HG03064 (cell line): ENCODE measurements around the gene HNRNPA0.
"Not testable (repeated sequence)": the region's sequence is repeated elsewhere in the genome, so short reads cannot be mapped to it uniquely, and the experiment has no call there.

Source experiments
- ATAC-seq: cut with Tn5 transposase; IDR thresholded peaks from one replicate; pipeline ENCODE4 v1.9.1; 2021; ENCODE audit warnings: low read depth; ENCODE audit not compliant: unreplicated experiment

HNRNPA0 gene

DNA sequence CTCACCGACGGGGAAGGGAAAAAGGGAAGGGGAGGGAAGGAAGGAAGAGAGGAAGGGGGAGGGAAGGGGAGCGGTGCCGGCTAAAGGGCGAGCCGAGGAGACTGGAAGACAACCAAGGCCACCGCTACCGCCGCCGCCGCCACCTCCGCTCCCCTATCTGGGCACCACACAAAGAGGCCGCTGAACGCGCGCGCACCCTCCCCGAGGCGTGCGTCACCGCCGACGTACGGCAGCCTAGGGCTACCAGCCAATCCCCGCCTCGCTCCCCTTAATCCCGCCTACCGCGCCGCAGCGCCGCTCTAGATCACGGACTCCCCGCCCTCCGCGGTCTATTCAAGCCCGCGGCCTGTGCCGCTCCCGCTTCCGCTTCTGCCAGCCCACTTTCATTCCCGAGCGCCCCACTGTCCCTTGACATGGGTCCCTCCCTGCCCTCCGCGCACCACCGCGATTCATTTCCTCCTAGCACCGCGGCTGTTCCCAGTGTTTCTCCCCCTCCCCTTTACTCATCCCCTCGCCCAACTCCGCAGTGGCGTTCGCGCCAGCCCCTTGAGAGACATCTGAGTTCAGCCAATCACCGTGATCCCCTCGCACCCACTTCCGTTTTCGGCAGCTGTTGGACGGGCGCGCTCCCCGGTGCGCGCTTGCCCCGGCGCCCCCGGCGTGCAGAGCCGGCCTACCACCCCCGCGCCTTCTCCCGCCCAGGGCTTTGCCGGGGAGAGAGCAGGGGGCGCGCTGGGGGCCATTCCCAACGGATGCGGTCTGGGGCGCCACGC is at the start of gene HNRNPA0:
Gene HNRNPA0, minus strand, starts transcription at position 176 of the 773 bp plus-strand sequence. CDS start 297 bp downstream, outside the sequence.
- ATAC-seq = peak; percentile 83

DNA sequence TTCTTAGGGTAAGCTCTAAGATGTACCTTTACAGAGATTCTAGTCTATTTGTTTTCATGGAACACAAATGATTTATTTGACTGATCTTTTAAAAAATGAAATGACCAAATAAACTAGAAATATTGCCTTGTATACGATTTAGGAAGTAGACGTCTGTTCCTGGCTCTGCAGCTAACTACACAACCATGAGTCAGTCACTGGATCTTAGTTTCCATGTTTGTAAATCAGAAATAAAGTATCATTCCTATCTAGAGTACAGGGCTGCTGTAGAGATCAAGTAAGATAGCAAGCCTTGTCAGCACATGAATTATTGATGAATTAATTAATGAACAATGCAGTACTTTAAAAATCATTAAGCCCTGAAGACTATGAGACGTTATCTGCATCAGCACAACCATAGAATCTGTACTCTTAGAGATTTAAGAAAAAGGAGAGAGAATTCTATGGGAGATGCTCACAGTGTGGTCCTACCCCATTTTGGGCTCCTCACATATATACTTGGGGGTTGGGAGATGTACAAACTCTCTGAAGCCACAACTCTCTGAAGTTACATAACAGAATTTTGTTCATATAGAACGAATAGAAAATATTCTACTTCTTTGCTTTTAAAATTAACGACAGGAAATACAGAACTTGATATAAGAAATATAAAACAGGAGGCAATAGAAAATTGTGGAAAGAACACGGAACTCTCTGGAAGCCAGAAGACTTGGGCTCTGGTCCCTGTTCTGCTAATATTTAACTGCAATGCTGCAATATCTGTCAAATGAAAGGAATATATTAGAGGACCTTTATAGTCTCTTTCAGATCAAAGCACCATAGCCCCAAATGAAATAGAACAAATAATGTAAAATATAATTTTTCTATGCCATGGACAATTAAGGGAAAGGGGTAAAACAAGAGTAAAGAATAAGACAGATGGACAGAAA is 48.4 kb upstream of the HNRNPA0 start:
- no peak for ATAC-seq

DNA sequence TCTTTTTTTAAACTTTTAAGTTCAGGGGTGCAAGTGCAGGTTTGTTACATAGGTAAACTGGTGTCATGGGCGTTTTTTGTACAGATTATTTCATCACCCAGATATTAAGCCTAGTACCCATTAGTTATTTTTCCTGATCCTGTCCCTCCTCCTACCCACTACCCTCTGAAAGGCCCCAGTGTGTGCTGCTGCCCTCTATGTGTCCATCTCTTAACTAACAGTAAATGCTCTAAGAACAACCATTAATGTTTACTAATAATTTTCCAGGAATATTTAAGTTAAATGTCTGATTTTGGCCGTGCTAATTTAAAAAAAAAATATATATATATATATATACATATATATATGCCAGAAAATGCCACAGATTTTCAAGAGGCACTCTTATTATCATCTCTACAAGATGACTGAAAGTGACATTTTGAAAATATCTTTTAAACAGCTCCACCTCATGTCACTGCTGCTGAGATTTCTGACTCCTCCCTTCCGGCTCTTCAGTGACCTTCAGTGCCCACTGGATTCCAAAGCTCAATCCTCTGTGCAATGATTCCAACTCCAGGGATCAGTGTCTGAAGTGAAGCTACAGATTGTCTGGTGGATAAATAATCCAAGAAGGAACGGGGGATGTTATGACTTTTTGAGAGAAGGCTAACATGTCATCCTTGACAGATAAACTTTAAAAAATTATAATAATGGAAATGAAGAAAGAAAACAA is 46.7 kb upstream of the HNRNPA0 start:
- no peak for ATAC-seq

DNA sequence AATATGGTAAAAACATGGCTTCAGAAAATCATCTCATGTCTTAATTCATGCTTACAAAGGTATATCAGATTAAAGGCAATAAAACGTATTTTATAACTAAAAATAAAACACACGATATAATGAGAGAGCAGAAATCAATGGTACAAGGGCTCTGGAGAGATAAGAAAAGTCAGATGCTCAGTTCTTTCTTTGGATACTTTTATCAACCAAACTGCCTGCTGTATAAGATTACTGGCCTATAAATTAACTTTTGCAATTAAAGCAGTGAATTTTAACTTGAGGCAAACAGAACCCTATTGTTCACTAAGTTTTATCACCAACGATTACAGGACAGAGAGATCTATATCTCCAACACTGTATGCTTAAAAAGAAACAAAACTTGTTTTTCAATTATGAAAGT is 42.1 kb upstream of the HNRNPA0 start:
- no peak for ATAC-seq

DNA sequence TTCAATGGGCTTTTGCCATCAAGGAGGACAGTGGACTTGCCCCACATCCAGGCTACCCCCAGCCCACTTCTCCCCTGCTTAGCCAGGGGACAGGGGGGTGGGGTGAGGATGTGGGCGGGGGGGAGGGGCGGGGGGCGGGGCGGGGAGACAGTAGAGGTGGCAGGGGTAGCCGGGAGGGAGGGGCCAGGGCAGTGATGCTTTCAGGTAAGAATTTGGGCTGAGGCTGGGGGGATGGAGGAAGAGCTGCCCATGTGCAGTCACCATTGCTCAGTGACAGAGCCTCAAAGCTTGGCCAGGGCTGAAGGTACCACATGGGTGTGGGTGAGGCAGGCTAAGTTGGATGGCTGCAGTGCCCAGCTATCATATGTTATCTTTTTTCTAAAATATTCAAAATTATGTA is 40.7 kb upstream of the HNRNPA0 start:
- no peak for ATAC-seq

DNA sequence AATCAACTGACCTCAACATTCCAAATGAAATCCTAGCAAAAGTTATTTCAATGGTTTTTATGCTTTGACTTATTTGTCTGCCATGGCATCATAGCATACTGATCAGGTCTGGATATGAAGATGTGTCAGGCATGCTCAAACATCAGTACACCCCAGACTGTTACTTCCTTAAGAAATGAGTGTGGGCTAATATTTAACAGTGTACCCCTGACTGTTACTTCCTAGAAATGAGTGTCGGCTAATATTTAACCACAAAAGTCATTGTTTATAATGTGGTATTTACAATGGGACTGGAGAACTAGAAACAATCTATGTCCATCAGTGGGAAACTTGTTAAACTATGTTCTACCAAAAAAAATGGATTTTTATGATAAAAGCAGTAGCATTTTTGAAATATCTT is 38.1 kb upstream of the HNRNPA0 start:
- ATAC-seq = no peak

DNA sequence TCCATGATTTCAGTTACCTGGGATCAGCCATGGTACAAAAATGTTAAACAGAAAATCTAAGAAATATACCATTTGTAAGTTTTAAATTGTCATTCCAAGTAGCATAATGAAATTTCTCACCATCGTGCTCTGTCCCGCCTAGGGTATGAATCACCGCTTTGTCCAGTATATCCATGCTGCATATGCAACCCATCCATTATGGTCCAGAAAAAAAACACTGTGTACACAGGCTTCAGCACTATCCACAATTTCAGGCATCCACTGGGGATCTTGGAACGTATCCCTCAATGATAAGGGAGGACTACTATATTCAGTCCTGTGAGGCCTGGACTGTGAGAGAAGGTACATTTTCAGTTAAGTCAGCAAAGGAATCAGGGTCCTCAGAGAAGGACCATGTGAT is 37.6 kb upstream of the HNRNPA0 start:
- ATAC-seq = no peak

DNA sequence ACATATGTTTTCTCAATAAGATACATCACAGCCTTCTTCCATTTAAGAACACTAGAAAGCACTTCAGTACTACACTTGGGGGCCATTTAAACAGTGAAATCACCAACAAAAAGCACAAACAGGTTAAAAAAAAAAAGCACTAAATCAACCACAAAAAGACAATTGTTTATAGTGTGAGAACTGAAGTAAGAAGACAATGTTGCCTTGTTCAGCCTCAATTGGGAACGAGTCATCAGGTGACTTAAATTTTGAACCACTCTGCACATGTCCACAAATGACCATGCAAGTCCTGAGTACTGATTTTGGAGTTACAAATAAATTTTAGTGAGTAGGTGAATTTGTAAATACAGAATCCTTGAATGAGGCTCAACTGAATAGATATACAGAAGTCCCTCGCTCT is 37.2 kb upstream of the HNRNPA0 start:
- no peak for ATAC-seq

DNA sequence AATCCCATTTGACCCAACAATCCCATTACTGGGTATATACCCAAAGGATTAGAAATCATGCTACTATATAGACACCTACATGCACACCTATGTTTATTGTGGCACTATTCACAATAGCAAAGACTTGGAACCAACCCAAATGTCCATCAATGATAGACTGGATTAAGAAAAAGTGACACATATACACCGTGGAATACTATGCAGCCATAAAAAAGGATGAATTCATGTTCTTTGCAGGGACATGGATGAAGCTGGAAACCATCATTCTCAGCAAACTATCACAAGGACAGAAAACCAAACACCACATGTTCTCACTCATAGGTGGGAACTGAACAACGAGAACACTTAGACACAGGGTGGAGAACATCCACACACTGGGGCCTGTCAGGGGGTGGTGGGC is 34.4 kb upstream of the HNRNPA0 start:
- ATAC-seq = not testable (repeated sequence)

DNA sequence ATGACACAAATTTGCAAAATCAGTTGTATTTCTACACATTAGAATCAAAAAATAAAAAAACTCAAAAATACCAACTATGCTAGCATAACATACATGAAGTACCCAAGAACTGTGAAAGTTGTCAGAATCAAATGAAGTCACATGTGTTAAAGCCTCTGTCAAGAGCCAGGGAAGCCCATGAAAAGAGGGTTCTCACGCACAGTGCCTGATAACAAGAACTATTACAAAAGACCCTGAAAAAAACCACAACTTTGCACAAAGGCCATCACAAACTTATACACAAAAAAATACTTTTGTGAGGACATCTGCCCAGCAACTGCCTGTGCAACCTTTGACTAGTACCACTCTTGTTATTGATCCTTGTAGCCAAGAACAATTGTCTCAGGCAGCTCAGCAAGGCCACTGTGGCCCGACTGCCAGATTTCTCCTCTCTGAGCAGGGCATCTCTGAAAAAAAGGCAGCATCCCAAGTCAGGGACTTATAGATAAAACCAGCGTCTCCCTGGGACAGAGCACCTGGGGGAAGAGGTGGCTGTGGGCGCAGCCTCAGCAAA is 28.9 kb upstream of the HNRNPA0 start:
- ATAC-seq = no peak

DNA sequence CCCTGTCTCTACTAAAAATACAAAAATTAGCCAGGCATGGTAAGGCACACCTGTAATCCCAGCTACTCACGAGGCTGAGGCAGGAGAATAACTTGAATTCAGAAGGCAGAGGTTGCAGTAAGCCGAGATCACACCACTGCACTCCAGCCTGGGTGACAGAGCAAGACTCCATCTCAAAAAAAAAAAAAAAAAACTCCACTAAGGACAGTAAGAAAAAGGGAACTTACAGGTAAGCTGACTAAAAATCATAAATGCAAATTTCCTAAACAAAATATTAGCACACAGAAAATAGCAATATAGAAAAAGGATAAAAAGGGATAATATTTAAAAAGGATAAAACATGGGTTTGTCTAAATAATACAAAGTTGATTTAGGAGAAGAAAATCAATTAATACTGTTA is 27.9 kb upstream of the HNRNPA0 start:
- no peak for ATAC-seq

DNA sequence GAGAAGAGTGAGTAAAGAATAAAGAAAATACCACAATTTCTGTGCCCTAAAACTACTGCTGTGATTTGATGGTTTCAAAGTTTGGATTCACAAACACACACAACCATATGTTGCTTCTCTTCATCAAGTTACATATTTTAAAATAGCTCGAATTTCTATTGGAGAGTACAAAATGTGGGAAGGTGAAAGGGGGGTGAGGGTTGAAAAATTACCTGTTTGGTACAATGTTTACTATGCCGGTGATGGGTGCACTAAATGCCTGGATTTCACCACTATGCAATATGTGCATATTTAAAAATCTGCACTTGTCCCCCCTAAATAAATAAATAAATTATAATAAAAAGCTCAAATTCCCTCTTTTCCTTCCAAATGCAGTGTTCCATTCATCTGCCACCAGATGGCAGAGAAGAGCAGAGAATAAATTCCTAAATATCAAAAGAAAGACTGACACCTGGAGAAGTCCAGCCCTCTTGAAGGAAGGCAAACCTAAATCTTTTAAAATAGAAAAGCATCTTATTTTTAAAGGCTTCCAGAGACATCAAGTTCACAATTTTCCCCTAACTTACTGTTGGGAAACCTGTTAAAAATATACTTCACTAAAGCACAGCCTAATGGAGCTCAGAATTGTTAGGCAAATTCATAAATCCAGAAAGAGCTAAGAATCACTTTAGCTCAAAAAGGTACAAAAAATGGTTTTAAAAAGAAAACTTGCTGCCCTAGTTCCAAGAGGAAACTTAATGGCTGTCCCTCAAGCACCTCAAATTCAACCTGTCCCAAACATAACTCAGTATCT is 24.8 kb upstream of the HNRNPA0 start:
- ATAC-seq = no peak

DNA sequence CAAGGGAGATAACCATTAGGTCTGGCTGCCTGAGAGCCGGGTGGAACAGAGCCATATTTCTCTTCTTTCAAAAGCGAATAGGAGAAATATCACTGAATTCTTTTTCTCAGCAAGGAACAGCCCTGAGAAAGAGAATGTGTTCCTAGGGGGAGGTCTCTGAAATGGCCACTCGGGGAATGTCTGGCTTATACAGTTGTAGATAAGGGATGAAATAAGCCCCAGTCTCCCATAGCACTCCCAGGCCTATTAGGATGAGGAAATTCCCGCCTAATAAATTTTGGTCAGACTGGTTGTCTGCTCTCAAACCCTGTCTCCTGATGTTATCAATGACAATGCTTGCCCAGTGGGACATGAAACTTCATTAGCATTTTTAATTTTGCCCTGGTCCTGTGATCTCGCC is 13.8 kb upstream of the HNRNPA0 start:
- not testable (repeated sequence) for ATAC-seq

DNA sequence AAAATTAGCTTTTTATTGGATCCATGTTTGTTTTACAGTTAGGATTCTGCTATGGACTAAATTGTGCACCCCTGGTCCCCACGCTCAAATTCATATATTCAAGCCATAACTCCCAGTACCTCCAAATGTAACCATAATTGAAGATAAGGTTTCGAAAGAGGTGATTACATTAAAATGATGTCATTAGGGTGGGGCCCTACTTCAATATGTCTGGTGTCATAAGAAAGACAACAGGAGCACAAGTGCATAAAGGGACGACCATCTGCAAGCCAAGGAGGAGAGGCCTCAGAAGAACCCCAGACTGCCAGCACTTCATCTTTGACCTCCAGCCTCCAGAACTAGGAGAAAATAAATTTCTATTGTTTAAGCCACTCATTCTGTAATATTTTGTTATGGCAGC is 7.4 kb upstream of the HNRNPA0 start:
- ATAC-seq = no peak

DNA sequence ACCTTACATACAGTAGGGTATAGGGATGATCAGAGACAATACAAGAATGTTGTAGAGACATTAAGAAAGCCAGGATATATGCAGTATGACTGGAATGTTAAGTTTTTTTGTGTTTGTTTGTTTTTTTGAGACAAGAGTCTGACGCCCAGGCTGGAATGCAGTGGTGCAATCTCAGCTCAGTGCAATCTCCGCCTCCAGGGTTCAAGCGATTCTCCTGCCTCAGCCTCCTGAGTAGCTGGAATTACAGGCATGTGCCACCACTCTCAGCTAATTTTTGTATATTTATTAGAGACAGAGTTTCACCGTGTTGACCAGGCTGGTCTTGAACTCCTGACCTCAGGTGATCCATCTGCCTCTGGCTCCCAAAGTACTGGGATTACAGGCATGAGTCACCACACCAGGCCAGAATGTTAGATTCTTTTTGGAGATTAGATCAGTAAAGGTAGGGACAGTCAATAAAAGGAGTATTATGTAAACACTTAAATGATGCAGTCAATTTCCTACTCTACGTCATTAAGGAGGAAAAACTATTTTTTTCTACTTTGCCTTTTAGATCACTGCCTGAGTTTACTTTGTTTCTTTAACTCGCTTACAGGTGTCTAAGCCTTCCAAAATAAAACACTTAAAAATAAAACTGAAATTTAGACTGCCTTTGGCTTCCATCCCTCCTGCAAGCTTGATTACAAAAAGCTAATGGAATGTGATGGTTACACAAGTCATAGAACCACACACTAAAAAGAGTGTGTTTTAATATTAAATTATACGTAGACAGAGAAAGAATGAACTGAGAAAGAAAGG is 6.8 kb upstream of the HNRNPA0 start:
- no peak for ATAC-seq

DNA sequence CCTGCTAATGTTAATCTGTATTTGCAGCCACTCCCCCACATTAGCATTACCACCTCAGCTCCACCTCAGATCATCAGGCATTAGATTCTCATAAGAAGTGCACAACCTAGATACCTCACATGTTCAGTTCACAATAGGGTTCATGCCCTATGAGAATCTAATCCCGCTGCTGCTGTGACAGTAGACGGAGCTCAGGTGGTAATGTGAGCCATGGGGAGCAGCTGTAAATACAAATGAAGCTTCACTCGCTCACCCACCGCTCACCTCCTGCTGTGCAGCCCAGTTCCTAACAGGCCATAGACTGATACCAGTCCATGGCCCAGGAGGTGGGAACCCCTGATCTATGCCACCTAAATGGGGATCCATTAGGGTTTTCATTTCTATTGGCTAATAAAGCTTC is 6.1 kb upstream of the HNRNPA0 start:
- no peak for ATAC-seq

DNA sequence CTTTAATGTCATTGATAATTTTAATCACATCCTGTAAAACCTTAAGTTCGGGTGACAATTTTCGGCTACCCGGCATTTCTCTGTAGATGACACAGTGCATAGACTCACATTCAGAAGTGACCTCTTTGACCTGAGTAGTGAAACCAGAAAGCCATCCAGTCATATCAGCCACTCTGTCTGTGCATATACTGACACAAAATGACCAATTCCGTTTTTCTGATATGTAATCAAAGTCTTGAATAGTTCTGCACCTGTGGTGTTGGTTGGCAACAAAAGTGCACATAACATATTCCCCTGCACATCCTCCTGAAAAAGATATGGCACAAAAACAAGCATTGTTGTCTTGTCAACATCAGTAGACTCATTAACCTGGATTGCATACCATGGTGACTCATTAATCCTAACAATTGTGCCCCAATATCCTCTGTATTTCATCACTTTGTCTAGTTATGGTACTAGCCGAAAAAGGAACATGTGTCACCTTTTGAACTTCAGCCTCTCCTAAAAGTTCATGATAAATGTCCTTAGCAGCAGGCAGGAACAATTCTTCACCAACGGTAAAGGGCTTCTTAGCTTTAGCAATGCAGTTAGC is 4.6 kb upstream of the HNRNPA0 start:
- no peak for ATAC-seq

DNA sequence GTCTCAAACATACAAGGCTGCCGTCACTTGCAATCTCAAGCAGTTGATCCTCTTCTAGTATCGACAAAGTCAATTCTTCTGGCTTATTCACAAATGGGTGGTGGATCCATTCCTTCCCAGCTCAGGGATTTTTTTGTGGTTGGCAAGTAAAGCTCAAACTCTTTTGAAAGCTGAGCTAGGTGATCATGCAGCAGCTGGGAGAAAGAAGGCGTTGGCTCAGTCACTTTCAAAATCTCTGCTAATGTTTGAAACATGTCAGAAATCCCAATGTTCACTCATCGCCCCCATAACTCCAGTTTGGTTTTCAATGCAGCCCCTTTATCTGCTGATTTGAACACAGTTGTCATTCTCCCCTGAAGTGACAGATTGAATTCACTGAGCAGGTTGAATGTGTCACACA is 4.0 kb upstream of the HNRNPA0 start:
- ATAC-seq = no peak

DNA sequence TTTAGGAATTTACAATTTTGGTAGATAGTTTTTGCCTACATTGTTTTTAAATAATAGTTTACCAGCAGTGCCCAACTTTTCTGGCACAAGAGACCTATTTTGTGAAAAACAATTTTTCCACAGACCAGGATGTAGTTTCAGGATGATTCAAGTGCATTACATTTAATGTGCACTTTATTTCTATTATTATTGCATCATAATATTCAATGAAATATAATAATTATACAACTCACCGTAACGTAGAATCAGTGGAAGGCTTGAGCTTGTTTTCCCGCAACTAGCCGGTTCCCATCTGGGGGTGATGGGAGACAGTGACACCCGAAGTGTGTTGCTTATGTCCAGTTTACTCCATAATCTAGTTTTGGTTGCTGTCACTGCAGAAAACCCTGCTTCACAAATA is 3.5 kb upstream of the HNRNPA0 start:
- ATAC-seq = no peak
